HG03571 (cell line): ENCODE results near the gene FILIP1L.
A peak's percentile ranks its signal among the peaks of the same experiment; 100 is the strongest.
"Not testable (repeated sequence)": the region's sequence is repeated elsewhere in the genome, so short reads cannot be mapped to it uniquely, and the experiment has no call there.

ENCODE experiments used
- ATAC-seq: cut with Tn5 transposase; IDR thresholded peaks from one replicate; pipeline ENCODE4 v1.9.1; 2021; ENCODE audit not compliant: unreplicated experiment

The FILIP1L gene

DNA sequence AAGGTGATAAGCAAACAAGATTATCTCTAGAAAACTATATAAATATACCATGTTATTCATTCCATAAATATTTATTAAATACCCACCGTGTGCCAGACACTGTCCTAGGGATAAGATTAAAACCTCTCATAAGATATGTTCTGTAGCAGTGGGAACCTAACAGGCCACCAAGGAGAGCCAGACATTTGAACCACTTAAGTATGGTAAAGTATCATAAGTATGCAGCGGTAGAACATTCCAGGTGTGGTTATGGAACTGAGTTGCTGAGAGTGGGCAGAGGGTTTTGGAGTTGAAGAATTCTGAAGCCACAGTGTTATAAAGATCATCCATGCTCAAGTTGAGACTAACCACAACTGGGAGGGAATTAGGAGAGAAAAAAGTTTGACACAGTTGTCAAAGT lies 14.7 kb downstream of the FILIP1L start:
- ATAC-seq = no peak

DNA sequence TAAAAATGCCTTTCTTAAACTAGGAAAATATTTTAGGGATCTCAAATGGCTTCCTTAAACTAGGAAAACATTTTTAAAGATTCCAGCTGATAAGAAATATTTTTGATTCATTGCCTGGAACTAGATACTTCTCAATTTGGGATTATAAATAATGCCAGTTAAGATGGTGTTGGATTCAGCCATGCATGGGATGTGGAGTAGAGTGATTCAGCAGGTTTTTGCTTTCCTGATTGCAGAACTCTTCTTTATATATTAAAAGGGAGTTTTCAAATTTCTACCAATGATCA lies 15.6 kb downstream of the FILIP1L start:
- no peak for ATAC-seq

DNA sequence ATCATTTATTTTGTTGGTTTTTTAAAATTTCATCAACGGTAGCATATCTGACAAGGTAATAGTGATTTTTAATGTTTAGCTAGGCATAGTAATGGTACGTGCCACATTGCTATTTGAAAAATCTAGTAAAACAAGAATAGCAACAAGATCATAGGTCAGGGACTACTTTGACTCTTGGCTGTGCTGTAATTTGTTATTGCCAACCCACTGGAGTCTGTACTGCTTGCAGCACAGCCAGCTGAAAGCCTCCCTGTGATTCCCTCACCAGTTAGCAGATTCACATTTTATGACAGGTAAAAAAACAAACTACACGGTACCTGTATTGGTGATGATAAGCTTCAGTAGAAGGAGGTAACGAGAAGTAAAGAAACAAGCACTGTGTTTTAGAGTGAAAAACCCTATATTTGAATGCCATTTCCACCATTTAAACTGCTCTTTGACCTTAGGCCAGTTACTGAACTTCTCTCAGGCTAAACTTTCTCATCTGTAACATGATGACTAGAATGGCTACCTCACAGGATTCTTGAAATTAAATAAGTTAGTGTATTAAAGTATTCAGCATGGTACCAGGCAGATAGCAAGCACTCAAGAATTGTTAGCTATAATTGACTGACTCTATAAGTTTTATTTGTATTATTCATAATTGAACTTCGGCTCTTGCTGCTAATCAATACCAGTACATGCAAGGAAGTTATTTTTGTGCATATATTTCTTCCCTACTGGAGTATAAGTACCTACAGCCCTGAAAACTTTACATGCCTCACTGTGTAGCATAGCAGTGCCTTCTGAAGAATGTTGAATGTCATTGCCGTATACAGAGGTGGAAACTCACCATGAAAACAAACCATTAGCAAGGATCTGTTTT lies 16.1 kb downstream of the FILIP1L start:
- no peak for ATAC-seq

- no peak for ATAC-seq
Measured at GRCh38 chr3:100096866-100097265, 17.4 kb downstream of the FILIP1L start.

DNA sequence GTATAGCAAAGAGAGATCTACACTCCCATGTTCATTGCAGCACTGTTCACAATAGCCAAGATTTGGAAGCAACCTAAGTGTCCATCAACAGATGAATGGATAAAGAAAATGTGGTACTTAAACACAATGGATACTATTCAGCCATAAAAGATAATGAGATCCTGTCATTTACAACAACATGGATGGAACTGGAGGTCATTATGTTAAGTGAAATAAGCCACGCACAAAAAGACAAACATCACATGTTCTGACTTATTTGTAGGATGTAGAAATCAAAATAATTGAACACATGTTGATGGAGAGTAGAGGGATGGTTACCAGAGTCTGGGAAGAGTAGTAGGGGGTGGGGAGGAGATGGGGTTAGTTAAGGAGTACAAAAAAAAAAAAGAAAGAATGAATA lies 18.0 kb downstream of the FILIP1L start:
- ATAC-seq = not testable (repeated sequence)

- ATAC-seq = no peak
Measured at GRCh38 chr3:100093831-100094230, 20.5 kb downstream of the FILIP1L start.

- no peak for ATAC-seq
Measured at GRCh38 chr3:100090669-100091005, 23.7 kb downstream of the FILIP1L start.

DNA sequence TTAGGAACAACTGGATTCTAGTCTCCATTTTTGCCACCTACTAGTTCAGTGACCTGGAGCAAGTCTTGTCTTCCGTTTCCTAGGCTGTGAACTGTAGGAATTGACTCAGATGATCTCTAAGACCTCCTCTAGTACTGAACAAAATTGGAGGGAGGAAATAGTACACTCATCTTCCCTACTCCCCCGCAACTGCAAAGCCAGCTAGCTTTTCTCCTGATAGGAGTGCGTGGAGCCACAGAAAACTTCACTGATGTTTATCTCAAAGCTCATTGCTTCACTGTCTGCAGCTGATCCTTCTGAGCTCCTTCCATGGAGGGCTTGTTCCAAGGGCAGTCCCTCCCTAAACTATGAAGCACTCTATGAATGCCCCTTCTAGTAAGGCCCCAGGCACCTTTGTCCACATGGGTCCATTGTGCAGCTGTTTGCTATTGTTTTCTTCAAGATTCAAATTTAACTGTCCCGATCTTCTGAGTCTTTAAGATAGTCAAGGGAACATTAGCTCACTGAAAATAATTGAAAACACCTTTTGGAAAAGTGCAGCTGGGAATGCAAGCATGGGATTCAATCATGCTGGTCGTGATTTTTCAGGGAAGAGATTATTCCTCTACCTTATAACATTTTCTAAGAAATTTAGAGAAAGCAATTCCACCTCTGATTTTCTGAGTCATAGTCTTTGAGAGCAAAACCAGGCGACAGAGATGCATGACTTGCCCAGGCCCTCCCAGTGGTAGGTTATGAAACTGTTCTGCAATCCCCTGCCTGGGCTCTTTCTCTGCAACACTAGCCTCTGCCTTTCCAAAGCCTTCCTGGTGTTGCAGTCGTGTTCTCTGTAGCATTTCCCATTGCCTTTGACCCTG lies 24.3 kb downstream of the FILIP1L start:
- peak; percentile 60 for ATAC-seq

DNA sequence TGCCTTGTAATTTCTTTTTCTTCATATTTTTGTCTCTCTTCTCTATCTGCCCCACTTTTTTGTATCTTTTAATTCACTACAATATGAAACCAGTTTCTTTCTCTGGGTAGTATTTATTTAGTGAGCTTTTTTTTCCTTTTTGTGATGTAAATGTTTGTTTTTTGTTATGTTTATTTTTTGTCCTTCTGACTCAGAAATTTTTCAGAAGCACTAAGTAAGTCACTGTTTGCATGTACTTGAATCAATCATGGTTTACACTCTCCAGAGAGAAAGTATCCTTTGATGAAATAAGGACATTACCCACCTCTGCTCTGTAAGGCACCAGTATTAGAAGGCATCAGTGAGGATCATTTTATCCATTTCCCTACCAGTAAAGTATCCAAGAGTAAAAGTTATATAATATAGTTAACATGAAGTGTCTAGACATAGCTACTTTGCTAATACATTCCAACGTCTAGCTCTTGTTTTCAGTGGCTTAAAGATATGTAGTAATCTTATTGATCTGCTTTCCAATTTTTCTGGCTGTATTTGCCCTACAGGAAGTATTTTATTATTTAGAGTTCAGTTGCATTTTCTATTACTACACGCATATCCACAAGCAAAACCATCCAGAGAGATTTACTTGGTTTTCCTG lies 25.4 kb downstream of the FILIP1L start:
- no peak for ATAC-seq

GRCh38 chr3:100087198-100087597 lies 27.1 kb downstream of the FILIP1L start:
- ATAC-seq = peak; percentile 92

DNA sequence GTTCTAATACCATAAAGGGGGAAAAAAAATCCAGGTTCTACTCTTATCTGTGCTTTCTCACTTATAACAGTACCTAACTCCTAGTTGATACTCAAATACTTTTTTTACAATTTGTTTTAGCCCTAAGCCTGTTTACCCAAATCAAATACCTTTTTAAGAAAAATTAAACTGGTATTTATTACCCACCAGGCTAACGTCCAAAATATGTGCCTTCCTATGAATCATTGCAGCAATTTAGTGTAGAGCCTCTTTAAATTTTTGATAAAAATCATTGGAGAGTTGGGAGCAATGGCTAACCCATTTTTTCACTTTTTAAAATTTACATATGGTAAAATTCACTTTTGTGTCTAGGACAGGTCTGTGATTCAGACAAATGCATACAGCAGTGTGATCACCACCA lies 27.9 kb downstream of the FILIP1L start:
- ATAC-seq = no peak

GRCh38 chr3:100084100-100084806 lies 30.0 kb downstream of the FILIP1L start:
- ATAC-seq = no peak

- no peak for ATAC-seq
Measured at GRCh38 chr3:100083209-100083608, 31.1 kb downstream of the FILIP1L start.

- ATAC-seq = no peak
Measured at GRCh38 chr3:100082714-100083113, 31.6 kb downstream of the FILIP1L start.

DNA sequence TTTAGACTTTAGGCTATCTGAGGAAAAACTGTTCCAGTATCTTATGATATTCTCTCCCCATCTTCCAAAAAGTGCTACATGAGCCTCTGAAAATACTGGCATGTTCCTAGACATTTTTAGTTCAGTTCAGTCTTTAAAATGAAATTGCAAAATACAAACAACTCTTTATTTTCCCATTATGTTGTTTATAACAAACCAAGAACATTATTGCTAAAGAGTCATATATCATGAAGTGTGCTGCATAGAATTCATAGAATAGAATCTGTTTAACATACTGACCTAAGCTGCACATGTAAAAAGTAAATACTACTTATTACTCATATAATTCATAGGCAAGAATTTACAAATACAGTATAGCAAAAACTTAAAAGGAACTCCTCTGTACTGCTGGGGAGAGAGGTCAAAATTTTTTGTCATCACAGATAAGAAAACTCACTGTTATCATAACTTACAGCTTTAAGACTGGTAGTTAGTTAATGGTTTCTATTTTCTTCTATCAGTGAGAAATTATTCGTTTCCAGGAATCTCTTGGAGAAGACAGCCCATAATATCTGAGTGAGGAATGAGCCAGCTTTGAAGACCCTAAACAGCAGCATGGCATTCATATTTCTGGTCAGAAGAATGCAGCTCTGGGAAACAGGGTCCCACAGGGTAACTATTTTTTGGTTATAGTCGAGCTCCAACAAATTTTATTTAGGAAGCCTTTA lies 32.2 kb downstream of the FILIP1L start:
- ATAC-seq = no peak

GRCh38 chr3:100081311-100081710 lies 33.0 kb downstream of the FILIP1L start:
- no peak for ATAC-seq

DNA sequence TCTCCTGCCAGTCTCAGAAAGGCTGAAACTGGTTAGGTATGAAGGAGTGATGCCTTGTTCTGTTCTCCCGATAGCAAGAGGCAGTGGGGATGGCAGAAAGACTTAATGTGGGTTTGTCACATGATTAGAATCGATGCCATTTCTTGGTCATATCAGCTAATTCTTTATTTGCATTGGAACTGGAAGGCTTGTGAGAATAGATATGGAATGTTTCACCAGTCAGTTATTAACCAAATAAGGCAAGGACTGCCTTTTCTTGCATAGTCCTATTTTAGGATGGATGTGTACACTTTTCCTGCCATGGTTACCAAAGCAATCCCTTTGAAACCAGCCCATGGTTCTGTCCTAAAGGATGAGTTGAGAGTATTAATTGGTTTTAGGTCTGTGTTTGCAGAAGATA lies 33.7 kb downstream of the FILIP1L start:
- ATAC-seq = no peak

GRCh38 chr3:100079328-100079727 lies 35.0 kb downstream of the FILIP1L start:
- ATAC-seq = no peak

- ATAC-seq = no peak
Measured at GRCh38 chr3:100076731-100077529, 37.4 kb downstream of the FILIP1L start.
